ENCODE data around the gene FAM9C. TPM values are rescaled to one million over a fixed set of nuclear protein-coding genes. Genes with fewer than 3 reads are reported as not detected.
A peak's percentile ranks its signal among the peaks of the same experiment; 100 is the strongest.
"Not testable (repeated sequence)": the region's sequence is repeated elsewhere in the genome, so short reads cannot be mapped to it uniquely, and the experiment has no call there.

FAM9C gene
- total and polyA plus RNA-seq, 5 donors from 2014 or later, result not detected

DNA sequence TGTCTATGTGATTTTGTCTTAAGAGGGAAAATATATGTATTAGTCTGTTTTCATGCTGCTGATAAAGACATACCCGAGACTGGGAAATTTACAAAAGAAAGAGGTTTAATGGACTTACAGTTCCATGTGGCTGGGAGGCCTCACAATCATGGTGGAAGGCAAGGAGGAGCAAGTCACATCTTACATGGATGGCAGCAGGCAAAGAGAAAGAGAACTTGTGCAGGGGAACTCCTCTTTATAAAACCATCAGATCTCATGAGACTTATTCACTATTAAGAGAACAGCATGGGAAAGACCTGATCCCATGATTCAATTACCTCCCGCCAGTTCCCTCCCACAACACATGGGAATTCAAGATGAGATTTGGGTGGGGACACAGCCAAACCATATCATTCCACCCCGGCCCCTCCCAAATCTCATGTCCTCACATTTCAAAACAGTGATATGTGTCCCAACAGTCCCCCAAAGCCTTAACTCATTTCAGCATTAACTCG, 16.8 kb upstream of the FAM9C start:
- peak overlapping the region in 1 of 3 donors; percentile 15 for H3K27ac Mint-ChIP-seq
- not testable (repeated sequence) for H3K4me1 ChIP-seq (ENCODE audit: control insufficient read depth, insufficient read depth, low read length, poor library complexity, severe bottlenecking); H3K4me3 ChIP-seq (ENCODE audit: low read depth, low read length); DNase-seq; H3K27me3 ChIP-seq (ENCODE audit: control insufficient read depth, insufficient read depth, low read length); H3K36me3 ChIP-seq (ENCODE audit: control insufficient read depth, insufficient read depth, low read length); H3K36me3 Mint-ChIP-seq; H3K27ac ChIP-seq (ENCODE audit: insufficient read depth, low read length, poor library complexity, severe bottlenecking); H3K9me3 ChIP-seq (ENCODE audit: control insufficient read depth in 2 of 2, low read length in 2 of 2); ATAC-seq (ENCODE audit: low read depth in 2 of 2); H3K4me3 Mint-ChIP-seq; H3K27me3 Mint-ChIP-seq
- H3K4me1 Mint-ChIP-seq, result peaks cover 9 to 57% (median 10%) of the 10 kb centered on the region in 4 donors
- H3K9me3 Mint-ChIP-seq, result peaks cover 0 to 23% (median 5%) of the 10 kb centered on the region in 7 donors

DNA sequence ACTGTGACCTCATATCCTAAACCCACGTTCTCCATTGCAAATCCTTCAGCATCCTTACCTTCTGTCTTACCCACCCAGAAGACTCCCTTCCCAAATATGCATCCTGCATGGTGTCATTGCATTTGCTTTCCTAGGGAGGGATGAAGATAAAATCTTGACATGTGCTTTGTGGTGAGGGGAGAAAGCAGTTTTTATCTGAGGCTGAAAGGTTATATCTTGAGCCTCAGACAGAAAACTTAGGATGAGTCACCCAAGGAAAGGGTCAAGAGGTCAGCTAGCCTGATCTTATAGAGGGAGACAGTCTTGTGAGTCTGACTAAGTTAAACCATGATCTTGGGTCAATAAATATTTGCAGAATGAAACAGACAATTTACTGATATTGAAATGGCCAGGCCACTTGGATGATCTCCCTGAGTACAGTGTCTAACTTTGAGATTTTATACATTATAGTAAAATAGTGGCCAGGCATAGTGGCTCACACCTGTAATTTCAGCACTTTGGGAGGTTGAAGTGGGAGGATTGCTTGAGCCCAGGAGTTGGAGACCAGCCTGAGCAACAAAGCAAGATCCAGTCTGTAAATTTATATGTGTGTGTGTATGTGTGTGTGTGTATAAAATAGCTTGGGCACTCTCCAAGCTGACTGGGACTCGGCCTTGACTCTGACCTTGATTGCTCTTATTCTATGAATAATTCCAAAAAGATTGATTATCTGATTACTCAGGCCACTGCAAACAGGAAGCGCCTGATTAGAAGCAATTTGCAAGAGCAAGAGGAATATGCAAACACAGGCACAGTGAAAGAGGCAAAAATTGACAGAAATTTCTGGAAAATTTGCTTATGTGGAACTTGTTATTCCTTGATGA, 15.4 kb upstream of the FAM9C start:
- no peaks in the 10 kb centered on the region for H3K4me1 ChIP-seq (ENCODE audit: control insufficient read depth, insufficient read depth, low read length, poor library complexity, severe bottlenecking)
- no peaks in the 10 kb centered on the region for H3K27me3 ChIP-seq (ENCODE audit: control insufficient read depth, insufficient read depth, low read length)
- Mint-ChIP-seq H3K4me3 (no peak overlapping the region), H3K27me3 (no peaks in the 10 kb centered on the region), H3K27ac (peak overlapping the region in 2 of 3 donors; percentile 15 to 28), H3K36me3 (peaks cover 9% of the 10 kb centered on the region), H3K4me1 (peaks cover 10 to 64% (median 18%) of the 10 kb centered on the region in 4 donors), H3K9me3 (peaks cover 0 to 23% (median 5%) of the 10 kb centered on the region in 7 donors)
- DNase-seq (no peak), ATAC-seq (ENCODE audit: low read depth in 2 of 2) (no peak)
- H3K9me3 ChIP-seq (ENCODE audit: control insufficient read depth in 2 of 2, low read length in 2 of 2), result no peaks in the 10 kb centered on the region
- no peak overlapping the region for H3K4me3 ChIP-seq (ENCODE audit: low read depth, low read length)
- no peaks in the 10 kb centered on the region for H3K36me3 ChIP-seq (ENCODE audit: control insufficient read depth, insufficient read depth, low read length)
- H3K27ac ChIP-seq (ENCODE audit: insufficient read depth, low read length, poor library complexity, severe bottlenecking), result no peak overlapping the region

DNA sequence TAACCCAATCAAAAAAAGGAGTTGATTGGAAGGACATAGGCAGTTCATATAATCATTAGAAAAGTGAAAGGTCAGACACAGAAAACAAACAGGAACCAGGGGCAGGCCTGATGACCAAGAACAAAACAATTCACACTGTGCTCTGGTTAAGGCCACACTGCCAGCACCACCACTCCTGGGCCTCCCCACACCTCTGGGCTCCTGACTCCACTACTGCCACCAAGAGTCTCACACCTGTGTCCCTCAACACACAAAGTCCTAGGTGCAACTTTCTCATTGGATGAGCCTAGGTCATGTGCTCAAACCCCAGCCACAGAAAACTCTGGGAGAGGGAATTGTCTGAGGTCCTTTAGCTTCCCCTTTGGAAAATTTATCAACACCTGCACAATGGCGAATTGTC, 11.1 kb upstream of the FAM9C start:
- H3K4me1 ChIP-seq (ENCODE audit: control insufficient read depth, insufficient read depth, low read length, poor library complexity, severe bottlenecking), result peaks cover 30% of the 10 kb centered on the region
- Mint-ChIP-seq H3K27me3 (no peaks in the 10 kb centered on the region), H3K4me3 (no peak overlapping the region), H3K4me1 (peaks cover 15 to 86% (median 31%) of the 10 kb centered on the region in 4 donors), H3K27ac (peak overlapping the region; percentile 3 to 66 (median 52)), H3K9me3 (peaks cover 0 to 8% (median 0%) of the 10 kb centered on the region in 7 donors), H3K36me3 (peaks cover 3% of the 10 kb centered on the region)
- no peak overlapping the region for H3K4me3 ChIP-seq (ENCODE audit: low read depth, low read length)
- no peaks in the 10 kb centered on the region for H3K9me3 ChIP-seq (ENCODE audit: control insufficient read depth in 2 of 2, low read length in 2 of 2)
- ATAC-seq (ENCODE audit: low read depth in 2 of 2), result no peak
- no peaks in the 10 kb centered on the region for H3K27me3 ChIP-seq (ENCODE audit: control insufficient read depth, insufficient read depth, low read length)
- no peaks in the 10 kb centered on the region for H3K36me3 ChIP-seq (ENCODE audit: control insufficient read depth, insufficient read depth, low read length)
- H3K27ac ChIP-seq (ENCODE audit: insufficient read depth, low read length, poor library complexity, severe bottlenecking), result no peak overlapping the region
- no peak for DNase-seq

DNA sequence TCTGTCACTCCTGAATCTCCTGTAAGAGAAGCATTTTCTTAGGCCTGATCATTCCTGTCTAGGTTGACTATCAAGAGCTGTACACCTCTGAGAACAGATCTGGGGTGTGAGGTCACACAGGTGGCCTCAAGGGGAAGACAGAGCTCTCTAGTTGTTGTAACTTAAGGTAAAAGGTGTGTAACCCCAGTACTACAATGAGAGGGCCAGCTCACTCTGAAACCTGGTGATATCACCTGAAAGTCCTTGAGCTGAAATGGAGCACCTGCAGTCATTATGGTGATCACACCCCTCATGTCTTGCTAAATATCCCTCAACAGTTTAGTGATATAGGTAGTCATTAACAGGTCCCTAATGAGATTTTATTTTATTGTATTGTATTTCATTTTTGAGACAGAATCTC, 8.8 kb upstream of the FAM9C start:
- peak overlapping the region; percentile 75 to 97 (median 92) for H3K27ac Mint-ChIP-seq
- Histone ChIP-seq H3K4me3 (ENCODE audit: low read depth, low read length) (no peak overlapping the region), H3K9me3 (ENCODE audit: control insufficient read depth in 2 of 2, low read length in 2 of 2) (no peaks in the 10 kb centered on the region), H3K36me3 (ENCODE audit: control insufficient read depth, insufficient read depth, low read length) (no peaks in the 10 kb centered on the region), H3K27ac (ENCODE audit: insufficient read depth, low read length, poor library complexity, severe bottlenecking) (no peak overlapping the region), H3K4me1 (ENCODE audit: control insufficient read depth, insufficient read depth, low read length, poor library complexity, severe bottlenecking) (peaks cover 48% of the 10 kb centered on the region), H3K27me3 (ENCODE audit: control insufficient read depth, insufficient read depth, low read length) (no peaks in the 10 kb centered on the region)
- ATAC-seq (ENCODE audit: low read depth in 2 of 2), result no peak
- H3K27me3 Mint-ChIP-seq, result no peaks in the 10 kb centered on the region
- H3K4me1 Mint-ChIP-seq, result peaks cover 14 to 86% (median 29%) of the 10 kb centered on the region in 4 donors
- peaks cover 3% of the 10 kb centered on the region for H3K36me3 Mint-ChIP-seq
- peaks cover 0 to 10% (median 0%) of the 10 kb centered on the region in 7 donors for H3K9me3 Mint-ChIP-seq
- H3K4me3 Mint-ChIP-seq, result peak overlapping the region in 1 of 4 donors; percentile 16
- no peak for DNase-seq

DNA sequence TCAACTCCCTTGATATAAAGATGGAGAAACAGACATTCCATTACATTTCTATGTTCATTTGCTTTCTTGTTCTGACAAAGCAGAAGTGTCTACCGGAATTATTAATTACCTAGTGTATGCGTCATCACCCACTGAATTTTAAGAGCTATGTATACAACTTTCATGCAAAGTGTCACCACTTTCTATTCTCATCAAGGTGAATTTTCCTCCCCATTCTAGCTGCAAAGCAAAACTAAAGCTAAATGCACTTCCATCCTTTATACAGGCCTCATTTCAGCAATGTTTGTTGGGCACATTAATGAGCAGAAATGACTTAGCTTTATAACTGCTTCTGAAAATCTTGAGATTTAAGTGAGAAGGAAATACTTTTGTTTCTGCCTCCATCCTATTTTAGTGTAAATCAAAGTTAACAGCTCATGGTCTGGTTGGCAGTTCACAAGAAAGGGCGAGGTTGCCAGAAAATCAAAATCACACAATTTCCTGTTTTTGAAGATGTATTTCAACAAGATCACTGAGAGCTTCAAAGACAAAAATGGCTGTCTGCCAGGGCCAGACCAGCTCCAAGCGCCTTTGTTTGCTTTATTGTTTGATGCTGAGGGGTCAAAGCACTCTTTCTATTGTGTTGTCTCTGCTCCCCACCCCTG, 7.2 kb upstream of the FAM9C start:
- ATAC-seq (ENCODE audit: low read depth in 2 of 2) (peak; percentile 75 to 78), DNase-seq (peak; percentile 11 to 89 (median 78))
- H3K27me3 ChIP-seq (ENCODE audit: control insufficient read depth, insufficient read depth, low read length), result no peaks in the 10 kb centered on the region
- H3K4me1 ChIP-seq (ENCODE audit: control insufficient read depth, insufficient read depth, low read length, poor library complexity, severe bottlenecking), result peaks cover 53% of the 10 kb centered on the region
- peak overlapping the region; percentile 58 for H3K4me3 ChIP-seq (ENCODE audit: low read depth, low read length)
- peaks cover 0 to 7% (median 0%) of the 10 kb centered on the region in 7 donors for H3K9me3 Mint-ChIP-seq
- H3K4me1 Mint-ChIP-seq, result peaks cover 17 to 91% (median 30%) of the 10 kb centered on the region in 4 donors
- H3K27ac ChIP-seq (ENCODE audit: insufficient read depth, low read length, poor library complexity, severe bottlenecking), result peak overlapping the region; percentile 79
- peak overlapping the region; percentile 47 to 82 (median 68) for H3K4me3 Mint-ChIP-seq
- no peaks in the 10 kb centered on the region for H3K36me3 ChIP-seq (ENCODE audit: control insufficient read depth, insufficient read depth, low read length)
- peaks cover 3% of the 10 kb centered on the region for H3K36me3 Mint-ChIP-seq
- H3K9me3 ChIP-seq (ENCODE audit: control insufficient read depth in 2 of 2, low read length in 2 of 2), result no peaks in the 10 kb centered on the region
- peak overlapping the region; percentile 95 to 97 (median 97) for H3K27ac Mint-ChIP-seq
- H3K27me3 Mint-ChIP-seq, result no peaks in the 10 kb centered on the region

DNA sequence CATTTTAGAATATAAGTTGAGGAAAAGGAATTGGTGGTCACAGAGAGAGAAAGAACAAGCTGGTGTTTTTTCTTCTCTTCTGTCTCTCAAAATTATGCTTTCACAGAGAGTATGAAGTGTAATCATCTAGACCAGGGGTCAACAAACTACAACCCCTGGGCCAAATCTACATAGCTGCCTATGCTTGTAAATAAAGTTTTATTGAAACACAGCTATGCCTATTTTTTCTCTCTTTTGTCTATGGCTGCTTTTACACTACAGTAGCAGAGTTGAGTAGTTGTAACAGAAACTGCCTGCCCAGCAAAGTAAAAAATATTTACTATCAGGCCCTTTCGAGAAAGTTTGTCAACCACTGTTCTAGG, 6.7 kb upstream of the FAM9C start:
- peaks cover 53% of the 10 kb centered on the region for H3K4me1 ChIP-seq (ENCODE audit: control insufficient read depth, insufficient read depth, low read length, poor library complexity, severe bottlenecking)
- DNase-seq, result no peak

DNA sequence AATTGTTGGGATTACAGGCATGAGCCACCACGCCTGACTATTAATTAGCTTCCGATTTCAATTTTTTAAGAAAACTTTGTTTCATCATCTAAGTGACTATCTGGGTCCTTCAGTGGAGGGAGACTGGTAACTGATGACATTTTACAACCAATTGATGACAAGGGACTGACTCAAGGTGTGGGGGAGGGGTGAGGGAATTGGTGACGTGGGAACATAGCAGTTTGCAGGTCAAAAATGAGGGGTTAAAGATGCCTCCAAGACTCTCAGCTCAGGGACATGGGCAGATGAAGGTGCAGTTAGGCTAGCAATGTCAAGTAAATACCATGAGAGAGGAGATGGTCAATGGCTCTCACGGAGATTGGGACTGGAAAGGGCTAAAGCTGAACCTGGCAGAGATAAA, 5.7 kb upstream of the FAM9C start:
- H3K27ac ChIP-seq (ENCODE audit: insufficient read depth, low read length, poor library complexity, severe bottlenecking), result peak overlapping the region; percentile 79
- no peak overlapping the region for H3K4me3 ChIP-seq (ENCODE audit: low read depth, low read length)
- H3K4me1 ChIP-seq (ENCODE audit: control insufficient read depth, insufficient read depth, low read length, poor library complexity, severe bottlenecking), result peaks cover 53% of the 10 kb centered on the region
- H3K9me3 ChIP-seq (ENCODE audit: control insufficient read depth in 2 of 2, low read length in 2 of 2), result no peaks in the 10 kb centered on the region
- H3K27me3 ChIP-seq (ENCODE audit: control insufficient read depth, insufficient read depth, low read length), result no peaks in the 10 kb centered on the region
- Mint-ChIP-seq H3K27ac (peak overlapping the region; percentile 92 to 97 (median 97)), H3K4me3 (peak overlapping the region in 3 of 4 donors; percentile 28 to 74 (median 62)), H3K9me3 (peaks cover 0 to 7% (median 0%) of the 10 kb centered on the region in 7 donors), H3K27me3 (no peaks in the 10 kb centered on the region), H3K36me3 (peaks cover 3% of the 10 kb centered on the region), H3K4me1 (peaks cover 17 to 90% (median 27%) of the 10 kb centered on the region in 4 donors)
- ATAC-seq (ENCODE audit: low read depth in 2 of 2) (no peak), DNase-seq (no peak)
- H3K36me3 ChIP-seq (ENCODE audit: control insufficient read depth, insufficient read depth, low read length), result no peaks in the 10 kb centered on the region

More for the DNA sequence above, 6.7 kb upstream of the FAM9C start:
- peaks cover 3% of the 10 kb centered on the region for H3K36me3 Mint-ChIP-seq
- Histone ChIP-seq H3K27ac (ENCODE audit: insufficient read depth, low read length, poor library complexity, severe bottlenecking) (peak overlapping the region; percentile 79), H3K27me3 (ENCODE audit: control insufficient read depth, insufficient read depth, low read length) (no peaks in the 10 kb centered on the region), H3K4me3 (ENCODE audit: low read depth, low read length) (peak overlapping the region; percentile 58), H3K9me3 (ENCODE audit: control insufficient read depth in 2 of 2, low read length in 2 of 2) (no peaks in the 10 kb centered on the region), H3K36me3 (ENCODE audit: control insufficient read depth, insufficient read depth, low read length) (no peaks in the 10 kb centered on the region)
- peak overlapping the region; percentile 47 to 82 (median 68) for H3K4me3 Mint-ChIP-seq
- peak overlapping the region; percentile 95 to 97 (median 97) for H3K27ac Mint-ChIP-seq
- no peak for ATAC-seq (ENCODE audit: low read depth in 2 of 2)
- no peaks in the 10 kb centered on the region for H3K27me3 Mint-ChIP-seq
- peaks cover 0 to 7% (median 0%) of the 10 kb centered on the region in 7 donors for H3K9me3 Mint-ChIP-seq
- peaks cover 17 to 94% (median 32%) of the 10 kb centered on the region in 4 donors for H3K4me1 Mint-ChIP-seq
